Left renal cortex interstitium (tissue), 4 donors: ENCODE measurements around the gene OXNAD1. TPM values are rescaled to one million over a fixed set of nuclear protein-coding genes. Genes with fewer than 3 reads are reported as not detected.

Source experiments
- DNase-seq, 4 donors: peaks; one replicate each; pipeline ENCODE4 v3.0.0-alpha.2; 2013; ENCODE audit warnings: low read depth in 4 of 4, low spot score in 2 of 4, missing footprints in 1 of 4
- polyA plus RNA-seq, 4 donors: library from polyadenylated mRNA; unstranded; fragments of 120-200 nt; gene quantifications; one replicate each; pipeline ENCODE4 v1.2.1, GENCODE V29; 2013; ENCODE audit not compliant: insufficient read length in 4 of 4

OXNAD1 gene
- polyA plus RNA-seq, 4 donors: 15.4 to 19.8 (median 17.4) TPM

- no peak for DNase-seq
Observed at GRCh38 chr3:16323737-16324136, 58.7 kb downstream of the OXNAD1 start.

DNA sequence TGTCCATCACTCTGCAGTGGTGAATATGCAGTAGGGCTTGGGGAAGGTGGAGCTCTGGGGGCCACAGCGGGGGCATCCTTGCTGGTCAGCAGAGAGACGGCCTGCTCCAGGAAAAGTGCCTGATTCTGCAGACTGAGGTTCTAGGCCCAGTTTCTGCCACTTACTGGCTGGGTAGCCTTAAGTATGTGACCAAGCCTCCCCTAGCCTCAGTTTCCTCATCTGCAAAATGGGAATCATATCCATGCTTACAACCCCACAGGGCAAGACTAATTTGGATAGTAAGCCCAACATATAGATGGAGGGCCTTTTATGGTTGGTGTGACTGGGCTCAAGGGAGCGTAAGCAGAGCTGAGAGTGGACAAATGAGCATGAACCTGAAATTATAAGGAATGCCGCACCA is 60.8 kb downstream of the OXNAD1 start:
- no peak for DNase-seq

DNA sequence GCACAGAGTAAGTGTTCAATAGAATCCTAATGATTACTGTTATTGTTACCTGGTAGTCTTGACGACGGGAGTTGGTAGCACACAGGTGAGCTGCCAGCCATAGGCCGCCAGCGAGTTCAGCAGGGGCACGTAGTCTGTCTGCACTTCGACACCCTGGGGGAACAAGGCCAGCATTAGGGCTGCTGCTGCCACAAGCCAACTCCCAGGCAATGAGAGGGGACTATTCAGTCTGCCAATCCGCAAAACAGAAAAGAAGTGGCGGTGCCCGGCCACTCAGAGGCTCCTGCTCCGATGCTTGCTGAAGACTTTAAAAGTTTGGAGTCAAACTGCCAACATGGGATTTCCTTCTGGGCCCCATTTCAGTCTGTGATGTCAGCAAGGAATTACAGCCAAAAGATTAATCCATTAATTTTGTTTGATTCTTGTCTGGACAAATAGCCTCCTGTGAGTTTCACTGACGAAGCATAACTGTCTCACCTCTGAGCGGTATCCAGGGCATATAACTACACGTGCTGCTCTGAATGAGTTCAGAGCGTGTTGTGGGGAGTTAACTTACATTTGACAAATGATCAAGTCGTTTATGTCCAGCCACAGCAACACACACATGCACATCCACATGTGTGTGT is 61.8 kb downstream of the OXNAD1 start:
- DNase-seq: no peak

GRCh38 chr3:16328124-16328523 is 63.1 kb downstream of the OXNAD1 start:
- DNase-seq: no peak

DNA sequence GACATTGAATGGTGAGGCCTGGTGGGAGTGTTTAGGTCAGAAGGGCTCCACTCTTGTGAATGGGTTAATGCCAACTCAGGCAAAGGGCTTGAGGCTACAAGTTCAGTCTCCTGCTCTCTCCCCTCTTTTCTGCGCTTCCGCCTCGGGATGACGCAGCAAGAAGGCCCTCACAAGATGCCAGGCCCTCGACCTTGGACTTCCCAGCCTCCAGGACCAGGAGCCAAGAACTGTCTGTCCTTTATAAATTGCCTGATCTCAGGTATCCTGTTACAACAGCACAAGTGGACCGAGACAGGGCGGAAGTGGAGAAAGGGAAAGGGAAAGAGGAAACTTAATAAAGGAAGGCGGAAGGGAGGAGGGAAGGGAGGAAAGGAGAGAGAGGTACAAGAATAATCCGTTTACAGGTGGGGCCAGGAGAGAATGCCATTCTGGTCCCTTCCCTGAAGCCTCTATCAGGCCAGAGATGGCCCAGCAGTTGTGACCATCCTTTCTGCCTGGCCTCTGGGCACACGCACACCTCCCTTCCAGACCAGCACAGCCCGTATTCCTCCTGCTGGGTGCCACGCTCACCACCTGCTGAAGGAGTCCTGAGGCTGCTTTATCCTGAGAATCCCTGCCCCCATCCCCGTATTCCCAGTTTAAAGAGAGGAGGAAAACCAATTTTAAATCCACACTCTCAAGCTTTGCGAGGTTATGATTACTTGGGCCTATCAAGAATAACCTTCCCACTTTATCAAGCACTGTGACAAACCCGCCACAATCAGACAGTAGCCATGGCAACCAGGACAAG is 64.2 kb downstream of the OXNAD1 start:
- no peak for DNase-seq

DNA sequence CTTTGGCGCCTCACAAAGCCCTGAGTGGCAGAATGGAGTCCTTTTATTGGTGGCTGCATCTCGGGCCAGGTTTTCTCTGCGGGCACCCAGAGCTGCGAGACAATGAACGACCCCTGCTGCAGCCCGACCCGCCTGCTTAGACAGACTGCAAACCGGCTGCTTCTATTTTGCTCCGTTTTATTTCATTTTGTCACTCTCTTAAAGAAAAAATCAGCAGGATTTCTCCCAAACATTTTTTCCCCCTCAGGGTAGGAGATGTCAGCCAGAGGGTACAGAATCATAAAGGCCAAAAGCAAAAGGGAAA is 64.8 kb downstream of the OXNAD1 start:
- DNase-seq: no peak

DNA sequence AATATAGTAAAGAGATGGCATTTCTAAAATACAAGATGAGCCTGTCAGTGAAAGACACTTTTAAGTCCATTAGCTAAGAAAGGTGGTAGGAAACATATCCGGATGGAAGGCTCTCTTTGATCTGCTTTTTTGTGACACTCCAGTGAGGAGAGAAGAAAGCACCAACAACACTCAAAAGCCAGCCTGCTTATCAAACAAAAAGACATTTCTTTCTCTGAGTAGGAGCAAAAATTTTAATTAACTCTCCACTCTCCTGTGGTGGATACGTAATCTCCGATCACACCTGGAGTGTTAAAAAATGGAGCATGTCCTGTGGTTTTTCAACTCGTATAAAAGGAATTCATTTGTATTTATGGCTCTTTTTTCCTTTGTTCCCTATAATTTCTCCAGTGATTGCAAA is 65.3 kb downstream of the OXNAD1 start:
- DNase-seq: no peak

GRCh38 chr3:16331319-16331883 is 66.4 kb downstream of the OXNAD1 start:
- no peak for DNase-seq

GRCh38 chr3:16332904-16333426 is 68.0 kb downstream of the OXNAD1 start:
- DNase-seq: no peak

DNA sequence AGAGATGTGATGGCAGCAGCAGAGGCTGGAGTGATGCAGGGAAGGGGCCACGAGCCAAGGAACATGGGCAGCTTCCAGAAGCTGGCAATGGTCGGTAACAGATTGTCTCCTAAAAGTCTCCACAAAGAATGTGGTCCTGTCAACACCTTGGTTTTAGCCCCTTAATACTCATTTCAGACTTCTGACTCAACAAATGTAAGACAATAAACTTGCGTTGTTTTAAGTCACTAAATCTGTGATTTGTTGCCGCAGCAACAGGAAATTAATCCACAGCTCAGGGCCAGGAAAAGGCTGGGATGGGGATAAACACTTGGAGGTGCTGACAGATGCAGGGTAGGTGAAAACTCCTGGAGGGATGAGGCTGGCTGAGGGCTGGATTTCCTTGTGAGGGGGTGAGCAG is 69.9 kb downstream of the OXNAD1 start:
- DNase-seq: no peak

DNA sequence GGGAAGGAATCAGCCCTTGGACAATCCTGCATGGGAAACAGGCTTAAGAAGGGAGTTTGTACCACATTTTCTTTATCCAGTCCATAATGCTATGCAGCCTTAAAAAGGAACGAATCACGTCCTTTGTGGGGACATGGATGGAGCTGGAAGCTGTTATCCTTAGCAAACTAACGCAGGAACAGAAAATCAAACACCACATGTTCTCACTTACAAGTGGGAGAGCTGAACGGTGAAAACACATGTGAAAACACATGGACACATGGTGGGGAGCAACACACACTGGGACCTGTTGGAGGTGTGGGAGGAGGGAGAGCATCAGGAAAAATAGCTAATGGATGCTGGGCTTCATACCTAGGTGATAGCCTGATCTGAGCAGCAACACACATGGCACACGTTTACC is 70.3 kb downstream of the OXNAD1 start:
- DNase-seq: no peak

- no peak for DNase-seq
Observed at GRCh38 chr3:16335772-16336645, 71.0 kb downstream of the OXNAD1 start.

- DNase-seq: no peak
Observed at GRCh38 chr3:16336825-16337224, 71.8 kb downstream of the OXNAD1 start.

GRCh38 chr3:16337856-16338540 is 73.0 kb downstream of the OXNAD1 start:
- no peak for DNase-seq

- DNase-seq: no peak
Observed at GRCh38 chr3:16338999-16339398, 74.0 kb downstream of the OXNAD1 start.

DNA sequence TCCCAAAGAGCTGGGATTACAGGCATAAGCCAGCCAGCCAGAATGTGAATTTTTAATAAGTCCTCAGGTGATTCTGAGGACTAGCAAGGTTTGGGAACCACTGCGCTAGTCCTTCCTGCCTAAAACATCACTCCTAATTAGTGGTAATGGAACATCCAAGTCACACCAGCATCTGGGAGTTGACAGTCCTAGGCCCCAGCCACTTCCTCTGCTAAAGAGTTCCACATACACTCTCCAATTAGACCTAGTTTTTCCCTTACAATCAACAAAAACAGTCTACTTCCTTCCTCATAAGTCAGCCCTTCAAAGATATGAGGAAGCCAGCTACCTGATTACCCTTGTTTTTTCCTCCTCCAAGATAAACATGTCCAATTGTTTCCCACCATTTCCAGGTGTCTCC is 78.1 kb downstream of the OXNAD1 start:
- no peak for DNase-seq

DNA sequence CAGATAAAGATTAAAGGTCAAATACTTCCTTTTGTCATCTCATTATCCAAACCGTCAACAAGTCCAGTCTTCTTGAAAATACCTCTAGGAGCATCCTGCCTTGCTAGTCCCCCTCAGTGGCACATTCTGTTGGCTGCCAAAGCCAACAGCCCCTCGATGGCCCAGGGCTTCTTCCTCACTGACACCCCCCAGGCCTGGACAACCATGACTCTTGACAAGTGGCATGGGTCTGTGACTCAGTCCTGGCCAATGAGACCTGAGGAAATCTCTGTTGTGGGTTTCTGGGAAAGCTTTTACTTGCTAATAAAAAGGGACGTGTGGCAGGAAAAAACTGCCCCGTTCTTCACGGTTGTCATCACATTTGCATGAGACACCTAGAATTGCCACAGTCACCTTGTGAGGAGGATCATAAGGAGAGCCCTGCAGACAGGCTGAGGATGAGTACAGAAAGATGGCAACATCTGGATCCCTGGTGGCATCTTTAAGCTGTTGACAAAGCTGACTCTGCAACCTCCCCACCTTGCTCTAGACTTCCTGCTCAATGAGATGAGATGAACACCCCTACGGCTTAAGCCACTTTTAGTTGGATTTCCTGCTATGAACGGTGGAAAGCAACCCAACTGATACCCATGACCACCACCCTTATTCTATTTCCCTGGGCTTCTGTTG is 81.5 kb downstream of the OXNAD1 start:
- DNase-seq: no peak

DNA sequence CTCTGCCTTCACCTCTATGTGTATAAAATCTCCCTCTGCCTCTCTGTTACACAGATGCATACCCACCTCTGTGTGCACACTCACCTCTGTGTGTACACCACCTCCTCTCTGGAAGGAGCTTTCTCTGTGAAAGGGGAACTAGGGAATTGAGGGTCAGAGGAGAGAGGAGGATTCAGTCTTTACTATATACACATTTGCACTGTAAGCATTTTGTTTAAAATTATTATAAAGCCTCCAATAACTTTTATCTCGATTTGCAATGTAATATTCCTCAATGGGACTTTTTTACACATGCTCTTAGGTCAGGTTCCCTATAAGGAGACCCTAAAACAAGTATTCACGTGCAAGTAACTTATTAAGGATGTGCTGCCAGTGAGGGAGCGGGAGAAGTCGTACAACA is 82.5 kb downstream of the OXNAD1 start:
- DNase-seq: no peak

DNA sequence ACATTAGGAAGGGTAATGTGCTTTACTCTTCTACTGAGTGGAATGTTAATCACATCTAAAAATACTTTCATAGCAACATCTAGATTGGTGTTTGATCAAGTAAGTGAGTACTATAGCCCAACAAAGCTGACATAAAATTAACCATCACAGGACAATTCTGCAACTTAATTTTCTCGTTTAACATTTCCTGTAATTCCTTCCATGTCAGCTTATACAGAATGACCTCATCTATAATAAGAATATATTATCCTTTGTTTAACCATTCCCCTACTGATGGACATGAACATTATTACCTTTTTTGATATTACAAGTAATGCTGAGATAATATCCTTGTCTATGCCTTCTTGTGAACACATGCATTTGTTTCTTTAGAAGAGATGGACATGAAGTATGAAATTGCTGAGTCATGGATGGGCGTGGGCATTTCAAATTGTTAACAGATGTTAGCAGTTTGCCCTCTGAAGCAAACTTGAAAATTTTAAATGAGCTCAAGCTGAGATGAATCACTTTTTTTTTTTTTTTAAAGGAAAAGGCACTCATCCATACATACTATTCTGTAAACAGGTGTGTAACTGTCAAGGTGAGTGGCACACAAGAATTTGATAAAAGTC is 85.1 kb downstream of the OXNAD1 start:
- no peak for DNase-seq
